HepG2 (cell line): ENCODE measurements around the gene RPL4. TPM values are rescaled to one million over a fixed set of nuclear protein-coding genes. Genes with fewer than 3 reads are reported as not detected.

Experiments
- ARHGAP35 ChIP-seq: sonication (generic); formaldehyde crosslinking; IDR thresholded peaks from 2 replicates; pipeline ENCODE4 v1.9.0; 2022; ENCODE audit warnings: mild to moderate bottlenecking, inconsistent platforms, moderate library complexity, missing genetic modification reagents, borderline replicate concordance
- ARNT ChIP-seq: fragments of 450-650 bp; IDR thresholded peaks from 2 replicates; pipeline ENCODE4 v1.6.1; 2017
- EP300 ChIP-seq, 3 experiments: sonication (generic) in 1 of 3; formaldehyde crosslinking in 1 of 3; IDR thresholded peaks; 2 replicates each; pipeline versions ENCODE4 v1.5.1 to v1.6.1; 2011 to 2020; ENCODE audit warnings: low read depth in 2 of 3, low read length in 2 of 3, borderline replicate concordance in 1 of 3, improper control_type of control experiment in 1 of 3, mild to moderate bottlenecking in 1 of 3, missing genetic modification reagents in 1 of 3, moderate library complexity in 1 of 3
- HNF4A ChIP-seq: sonication (generic); formaldehyde crosslinking; IDR thresholded peaks from 2 replicates; pipeline ENCODE4 v1.4.0; 2020; ENCODE audit warnings: missing genetic modification reagents
- IRX3 ChIP-seq: sonication (generic); formaldehyde crosslinking; IDR thresholded peaks from 2 replicates; pipeline ENCODE4 v1.8.1; 2023; ENCODE audit warnings: mild to moderate bottlenecking, low read depth, missing genetic modification reagents, borderline replicate concordance
- MEF2D ChIP-seq: sonication (generic); formaldehyde crosslinking; IDR thresholded peaks from 2 replicates; pipeline ENCODE4 v1.5.1; 2020; ENCODE audit warnings: mild to moderate bottlenecking, missing genetic modification reagents
- MIXL1 ChIP-seq: IDR thresholded peaks from 2 replicates; pipeline ENCODE4 v1.6.1; 2016
- MZF1 ChIP-seq: sonication (generic); formaldehyde crosslinking; IDR thresholded peaks from 2 replicates; pipeline ENCODE4 v1.8.1; 2023; ENCODE audit warnings: mild to moderate bottlenecking, missing genetic modification reagents, borderline replicate concordance
- NAIF1 ChIP-seq: sonication (generic); formaldehyde crosslinking; IDR thresholded peaks from 2 replicates; pipeline ENCODE4 v1.5.0; 2020; ENCODE audit warnings: mild to moderate bottlenecking, missing genetic modification reagents, borderline replicate concordance
- NFATC3 ChIP-seq: sonication (generic); formaldehyde crosslinking; IDR thresholded peaks from 2 replicates; pipeline ENCODE4 v1.5.1; 2020; ENCODE audit warnings: mild to moderate bottlenecking, missing genetic modification reagents
- POLR2AphosphoS2 ChIP-seq: IDR thresholded peaks from 2 replicates; pipeline ENCODE4 v1.6.1; 2011; ENCODE audit warnings: low read depth, low read length, improper control_type of control experiment
- SNAPC2 ChIP-seq: sonication (generic); formaldehyde crosslinking; IDR thresholded peaks from 2 replicates; pipeline ENCODE4 v1.8.1; 2022; ENCODE audit warnings: mild to moderate bottlenecking, missing genetic modification reagents
- SP140L ChIP-seq: sonication (generic); formaldehyde crosslinking; IDR thresholded peaks from 2 replicates; pipeline ENCODE4 v1.4.0; 2020; ENCODE audit warnings: missing genetic modification reagents, borderline replicate concordance
- TAF1 ChIP-seq: sonication (generic); formaldehyde crosslinking; IDR thresholded peaks from 2 replicates; pipeline ENCODE4 v1.4.0; 2020; ENCODE audit warnings: missing genetic modification reagents
- ZBTB38 ChIP-seq: sonication (generic); formaldehyde crosslinking; IDR thresholded peaks from 2 replicates; pipeline ENCODE4 v1.5.1; 2020; ENCODE audit warnings: mild to moderate bottlenecking, missing genetic modification reagents
- ZKSCAN1 ChIP-seq: fragments of 150-350 bp; IDR thresholded peaks from 2 replicates; pipeline ENCODE4 v1.6.1; 2014; ENCODE audit warnings: low read length
- ZNF234 ChIP-seq: sonication (generic); formaldehyde crosslinking; conservative IDR thresholded peaks from 2 replicates; pipeline ENCODE4 v1.5.1; 2020; ENCODE audit warnings: mild to moderate bottlenecking, missing genetic modification reagents
- ZNF235 ChIP-seq: sonication (generic); formaldehyde crosslinking; IDR thresholded peaks from 2 replicates; pipeline ENCODE4 v1.8.1; 2023; ENCODE audit warnings: mild to moderate bottlenecking, missing genetic modification reagents, borderline replicate concordance
- ZNF879 ChIP-seq: sonication (generic); formaldehyde crosslinking; IDR thresholded peaks from 2 replicates; pipeline ENCODE4 v1.8.1; 2023; ENCODE audit warnings: missing genetic modification reagents
- polyA plus RNA-seq, 8 experiments: library from polyadenylated mRNA; depleted of rRNA in 3 of 8; stranded (reverse) in 7 of 8; unstranded in 1 of 8; fragments of >200 nt; fragmentation: Illumina TruSeq in 4 of 8; extraction: Trizol in 4 of 8; gene quantifications; 2 replicates each; pipeline versions ENCODE4 v1.2.1 to v1.2.3, GENCODE V29; 2011 to 2016; ENCODE audit warnings: low read depth in 4 of 8, missing spikeins in 1 of 8, mixed read lengths in 1 of 8; ENCODE audit not compliant: insufficient read depth in 1 of 8
- total RNA-seq, 5 experiments: library from RNA; depleted of rRNA; stranded (reverse); fragments of >200 nt; fragmentation: Illumina TruSeq; extraction: Trizol; gene quantifications; 2 replicates each; pipeline ENCODE4 v1.2.3, GENCODE V29; 2016; ENCODE audit warnings: low read depth in 1 of 5
- TF ChIP-seq, protein P1 (sequence below): sonication (generic); formaldehyde crosslinking; IDR thresholded peaks from 2 replicates; pipeline ENCODE4 v1.9.0; 2021; ENCODE audit warnings: missing genetic modification reagents, borderline replicate concordance
- TF ChIP-seq, protein P2 (sequence below): sonication (generic); formaldehyde crosslinking; IDR thresholded peaks from 2 replicates; pipeline ENCODE4 v1.5.0; 2020; ENCODE audit warnings: missing genetic modification reagents, mild to moderate bottlenecking, borderline replicate concordance
- TF ChIP-seq, protein P3 (sequence below): sonication (generic); formaldehyde crosslinking; IDR thresholded peaks from 2 replicates; pipeline ENCODE4 v1.5.1; 2020; ENCODE audit warnings: missing genetic modification reagents, mild to moderate bottlenecking, borderline replicate concordance
- TF ChIP-seq, protein P4 (sequence below): IDR thresholded peaks from 2 replicates; pipeline ENCODE4 v1.6.1; 2016; ENCODE audit warnings: mild to moderate bottlenecking, missing biosample characterization, missing genetic modification reagents

RPL4 gene
- total and polyA plus RNA-seq, 2 of the 13 experiments (the other 11 are each of a cell fraction or from before 2014, with no cell fraction given) = 3,630 to 3,960 TPM

DNA sequence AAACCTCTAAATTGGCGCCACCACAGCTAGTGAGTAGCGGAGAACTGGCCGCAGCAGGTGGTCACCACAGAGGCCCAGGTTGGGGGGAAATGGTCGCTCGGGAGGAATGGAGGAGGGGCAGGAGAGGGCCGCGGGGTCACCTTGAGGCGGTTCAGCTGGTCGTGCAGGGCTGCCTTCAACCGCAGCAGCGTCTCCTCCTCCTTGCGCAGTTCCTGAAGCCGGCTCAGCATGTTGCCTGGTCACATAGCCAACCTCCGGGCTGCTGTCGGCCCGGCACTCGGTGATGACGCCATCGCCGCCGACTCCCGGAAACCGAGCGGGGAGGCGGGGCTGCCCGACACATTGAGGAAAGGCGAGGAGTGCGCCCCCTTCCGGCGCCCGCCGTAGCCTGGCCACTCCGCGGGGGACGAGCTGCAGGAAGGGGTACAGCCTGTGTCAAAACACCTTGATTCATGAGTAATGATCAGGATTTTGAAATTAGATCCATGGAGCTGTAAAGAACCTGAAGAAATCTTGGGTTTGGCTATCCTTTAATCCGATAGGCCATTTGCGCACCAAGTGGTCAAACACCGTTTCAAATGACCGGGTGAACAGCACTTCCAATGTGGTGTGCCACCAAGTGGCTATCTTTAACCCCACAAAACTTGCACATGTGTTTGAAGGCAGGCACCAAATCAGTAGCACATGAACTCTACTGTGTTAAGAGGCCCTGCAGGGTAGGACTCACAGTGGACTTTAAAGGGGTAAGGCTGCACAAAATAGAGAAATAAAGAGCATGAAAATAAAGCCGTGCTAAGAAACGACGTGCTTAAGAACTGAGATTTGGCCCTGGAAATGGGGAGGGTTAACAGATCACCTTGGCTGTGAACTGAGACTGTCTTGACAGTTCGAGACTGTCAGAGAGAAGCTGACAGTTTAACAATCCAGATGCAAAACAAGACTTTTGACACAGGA is 6.9 kb downstream of the RPL4 start, which contains the start of gene SNAPC5 (continued):
- TF ChIP-seq, protein P1, sequence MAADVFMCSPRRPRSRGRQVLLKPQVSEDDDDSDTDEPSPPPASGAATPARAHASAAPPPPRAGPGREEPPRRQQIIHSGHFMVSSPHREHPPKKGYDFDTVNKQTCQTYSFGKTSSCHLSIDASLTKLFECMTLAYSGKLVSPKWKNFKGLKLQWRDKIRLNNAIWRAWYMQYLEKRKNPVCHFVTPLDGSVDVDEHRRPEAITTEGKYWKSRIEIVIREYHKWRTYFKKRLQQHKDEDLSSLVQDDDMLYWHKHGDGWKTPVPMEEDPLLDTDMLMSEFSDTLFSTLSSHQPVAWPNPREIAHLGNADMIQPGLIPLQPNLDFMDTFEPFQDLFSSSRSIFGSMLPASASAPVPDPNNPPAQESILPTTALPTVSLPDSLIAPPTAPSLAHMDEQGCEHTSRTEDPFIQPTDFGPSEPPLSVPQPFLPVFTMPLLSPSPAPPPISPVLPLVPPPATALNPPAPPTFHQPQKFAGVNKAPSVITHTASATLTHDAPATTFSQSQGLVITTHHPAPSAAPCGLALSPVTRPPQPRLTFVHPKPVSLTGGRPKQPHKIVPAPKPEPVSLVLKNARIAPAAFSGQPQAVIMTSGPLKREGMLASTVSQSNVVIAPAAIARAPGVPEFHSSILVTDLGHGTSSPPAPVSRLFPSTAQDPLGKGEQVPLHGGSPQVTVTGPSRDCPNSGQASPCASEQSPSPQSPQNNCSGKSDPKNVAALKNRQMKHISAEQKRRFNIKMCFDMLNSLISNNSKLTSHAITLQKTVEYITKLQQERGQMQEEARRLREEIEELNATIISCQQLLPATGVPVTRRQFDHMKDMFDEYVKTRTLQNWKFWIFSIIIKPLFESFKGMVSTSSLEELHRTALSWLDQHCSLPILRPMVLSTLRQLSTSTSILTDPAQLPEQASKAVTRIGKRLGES = no peak
- TF ChIP-seq IRX3 (CRISPR knock-in tag) = no peak
- TF ChIP-seq ZNF235 (CRISPR knock-in tag) = peak; percentile 52; the same call in 1 of the 2 replicates
- peak; percentile 44; the same call in 1 of the 2 replicates for TF ChIP-seq POLR2AphosphoS2
- TF ChIP-seq ARNT = no peak
- no peak; the same call in 1 of the 2 replicates for TF ChIP-seq ZKSCAN1
- TF ChIP-seq NAIF1 (CRISPR knock-in tag) = no peak
- no peak for TF ChIP-seq MZF1 (CRISPR knock-in tag)
- TF ChIP-seq, protein P2, sequence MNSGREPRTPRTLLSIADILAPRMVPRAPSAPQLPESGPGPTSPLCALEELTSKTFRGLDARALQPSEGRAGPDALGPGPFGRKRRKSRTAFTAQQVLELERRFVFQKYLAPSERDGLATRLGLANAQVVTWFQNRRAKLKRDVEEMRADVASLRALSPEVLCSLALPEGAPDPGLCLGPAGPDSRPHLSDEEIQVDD = no peak
- TF ChIP-seq NFATC3 (CRISPR knock-in tag) = 0 out of 2 replicates have a peak, but pooled peaks have one; percentile 21
- no peak for TF ChIP-seq MIXL1 (CRISPR knock-in tag)
- TF ChIP-seq, protein P3, sequence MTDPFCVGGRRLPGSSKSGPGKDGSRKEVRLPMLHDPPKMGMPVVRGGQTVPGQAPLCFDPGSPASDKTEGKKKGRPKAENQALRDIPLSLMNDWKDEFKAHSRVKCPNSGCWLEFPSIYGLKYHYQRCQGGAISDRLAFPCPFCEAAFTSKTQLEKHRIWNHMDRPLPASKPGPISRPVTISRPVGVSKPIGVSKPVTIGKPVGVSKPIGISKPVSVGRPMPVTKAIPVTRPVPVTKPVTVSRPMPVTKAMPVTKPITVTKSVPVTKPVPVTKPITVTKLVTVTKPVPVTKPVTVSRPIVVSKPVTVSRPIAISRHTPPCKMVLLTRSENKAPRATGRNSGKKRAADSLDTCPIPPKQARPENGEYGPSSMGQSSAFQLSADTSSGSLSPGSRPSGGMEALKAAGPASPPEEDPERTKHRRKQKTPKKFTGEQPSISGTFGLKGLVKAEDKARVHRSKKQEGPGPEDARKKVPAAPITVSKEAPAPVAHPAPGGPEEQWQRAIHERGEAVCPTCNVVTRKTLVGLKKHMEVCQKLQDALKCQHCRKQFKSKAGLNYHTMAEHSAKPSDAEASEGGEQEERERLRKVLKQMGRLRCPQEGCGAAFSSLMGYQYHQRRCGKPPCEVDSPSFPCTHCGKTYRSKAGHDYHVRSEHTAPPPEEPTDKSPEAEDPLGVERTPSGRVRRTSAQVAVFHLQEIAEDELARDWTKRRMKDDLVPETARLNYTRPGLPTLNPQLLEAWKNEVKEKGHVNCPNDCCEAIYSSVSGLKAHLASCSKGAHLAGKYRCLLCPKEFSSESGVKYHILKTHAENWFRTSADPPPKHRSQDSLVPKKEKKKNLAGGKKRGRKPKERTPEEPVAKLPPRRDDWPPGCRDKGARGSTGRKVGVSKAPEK (CRISPR knock-in tag) = no peak
- no peak for TF ChIP-seq ARHGAP35 (CRISPR knock-in tag)
- TF ChIP-seq TAF1 (CRISPR knock-in tag) = peak; percentile 73
- 0 out of 2 replicates have a peak, but pooled peaks have one; percentile 43 for TF ChIP-seq ZNF879 (CRISPR knock-in tag)
- no peak for TF ChIP-seq SNAPC2 (CRISPR knock-in tag)
- peak; percentile 67; the same call in 1 of the 2 replicates for TF ChIP-seq MEF2D (CRISPR knock-in tag)
- TF ChIP-seq ZNF234 (CRISPR knock-in tag) = no peak
- TF ChIP-seq, protein P4, sequence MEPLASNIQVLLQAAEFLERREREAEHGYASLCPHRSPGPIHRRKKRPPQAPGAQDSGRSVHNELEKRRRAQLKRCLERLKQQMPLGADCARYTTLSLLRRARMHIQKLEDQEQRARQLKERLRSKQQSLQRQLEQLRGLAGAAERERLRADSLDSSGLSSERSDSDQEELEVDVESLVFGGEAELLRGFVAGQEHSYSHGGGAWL (CRISPR knock-in tag) = peak; percentile 87
- no peak for TF ChIP-seq EP300 (IDR thresholded peaks at IDR 0.05; ENCODE audit: low read depth in 2 of 2, low read length in 2 of 2)
- no peak for TF ChIP-seq EP300 (CRISPR knock-in tag; IDR thresholded peaks at IDR 0.05; ENCODE audit: borderline replicate concordance)
- TF ChIP-seq HNF4A (CRISPR knock-in tag) = no peak
- TF ChIP-seq ZBTB38 (CRISPR knock-in tag) = peak; percentile 81; the same call in 1 of the 2 replicates
- TF ChIP-seq SP140L = no peak; the same call in 1 of the 2 replicates
